Prostate gland (tissue), 2 donors: Measurements from ENCODE around the gene FAAP100.

ENCODE experiments used
- CTCF ChIP-seq, 4 experiments: fragments of 200-600 bp in 2 of 4; fragments of 450-650 bp in 2 of 4; sonication (generic) in 2 of 4; IDR thresholded peaks; 1 replicate in 3 of 4; 2 replicates in 1 of 4; pipeline ENCODE4 v1.5.1; 2016 to 2019; ENCODE audit warnings: antibody characterized with exemption in 4 of 4, mild to moderate bottlenecking in 2 of 4, moderate library complexity in 2 of 4
- POLR2A ChIP-seq: fragments of 450-650 bp; IDR thresholded peaks from one replicate; pipeline ENCODE4 v1.6.1; 2016; ENCODE audit warnings: antibody characterized with exemption, mild to moderate bottlenecking
- POLR2AphosphoS5 ChIP-seq: sonication (generic); formaldehyde crosslinking; IDR thresholded peaks from one replicate; pipeline ENCODE4 v1.6.1; 2017; ENCODE audit warnings: antibody characterized with exemption

DNA sequence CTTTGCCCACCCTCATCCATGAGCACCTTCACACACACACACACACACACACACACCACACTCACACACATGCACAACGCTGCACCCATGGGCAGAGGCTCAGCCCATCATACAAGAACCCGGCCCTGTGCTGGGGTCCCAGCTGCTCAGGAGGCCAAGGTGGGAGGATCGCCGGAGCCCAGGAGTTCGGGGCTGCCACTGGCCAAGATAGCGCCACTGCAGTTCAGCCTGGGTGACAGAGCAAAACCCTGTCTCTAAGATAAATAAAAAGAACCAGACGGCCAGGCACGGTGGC, 27.3 kb downstream of the FAAP100 start:
- TF ChIP-seq CTCF (IDR thresholded peaks at IDR 0.05): no peak
- TF ChIP-seq POLR2AphosphoS5: no peak
- TF ChIP-seq POLR2A: no peak
